ENCODE results near the gene BHLHA9.

DNA sequence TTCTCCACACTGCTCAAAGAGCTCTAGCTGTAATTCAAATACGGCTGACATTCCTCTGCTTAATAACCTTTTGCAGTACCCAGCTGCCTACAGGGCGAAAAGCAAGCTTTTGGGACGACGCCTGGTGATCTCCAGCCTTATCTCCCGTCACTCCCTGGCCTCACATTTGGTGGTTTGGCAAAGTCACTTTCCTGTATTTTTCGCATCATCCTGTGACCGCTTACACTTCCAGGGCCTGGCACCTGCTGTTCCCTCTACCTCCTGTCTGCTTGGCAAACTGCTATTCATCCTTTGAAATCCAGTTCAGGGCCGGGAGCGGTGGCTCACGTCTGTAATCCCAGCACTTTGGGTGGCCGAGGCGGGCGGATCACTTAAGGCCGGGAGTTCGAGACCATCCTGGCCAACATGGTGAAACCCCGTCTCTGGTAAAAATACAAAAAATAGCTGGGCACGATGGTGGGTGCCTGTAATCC lies 2.7 kb upstream of the BHLHA9 start:
- TF ChIP-seq ZNF274 (IDR thresholded peaks at IDR 0.05; ENCODE audit: low read depth, low read length): no peak
- TF ChIP-seq SUZ12 (IDR thresholded peaks at IDR 0.05; ENCODE audit: extremely low read depth, insufficient read depth, insufficient read length): no peak
- no peak for TF ChIP-seq YY1 (IDR thresholded peaks at IDR 0.05; ENCODE audit: insufficient read depth, insufficient read length)

Data from NT2/D1 (cell line).